H1 (cell line): ENCODE data around the gene LYPD6B. TPM values are rescaled to one million over a fixed set of nuclear protein-coding genes. Genes with fewer than 3 reads are reported as not detected.

ENCODE experiments used
- CTCF ChIA-PET: fragments of 300-600 bp; sonication (Branson Sonifier 250); formaldehyde crosslinking; loops from one replicate; lab custom pipeline; 2021; ENCODE audit not compliant: partially characterized antibody; lab: Charles Lee
- POLR2A ChIA-PET: fragments of 300-600 bp; sonication (Branson Sonifier 250); formaldehyde crosslinking; loops from one replicate; lab custom pipeline; 2021; ENCODE audit warnings: inconsistent platforms; ENCODE audit not compliant: partially characterized antibody; lab: Charles Lee
- DNase-seq, 2 experiments: peaks; one replicate each; pipeline versions ENCODE4 v3.0.0 to v3.0.0-alpha.2; 2010 to 2022; ENCODE audit warnings: low spot score in 2 of 2, low read depth in 1 of 2, mixed read lengths in 1 of 2
- FAIRE-seq: peaks from 2 replicates; lab custom pipeline; 2011; peaks lifted over from hg19 to GRCh38; lab: Jason Lieb, UNC
- H2AFZ ChIP-seq: 2 replicates; pipeline ENCODE4 v1.8.1; 2012; ENCODE audit warnings: low read length, inconsistent platforms
- H2AK5ac ChIP-seq: 2 replicates; pipeline ENCODE4 v1.6.1; 2013; ENCODE audit warnings: low read depth, low read length
- H2BK120ac ChIP-seq: replicated peaks from 2 replicates; pipeline ENCODE3; 2013; ENCODE audit warnings: low read depth, low read length, inconsistent platforms
- H2BK12ac ChIP-seq: 2 replicates; pipeline ENCODE4 v1.6.1; 2013; ENCODE audit warnings: low read depth, low read length
- H2BK15ac ChIP-seq: 2 replicates; pipeline ENCODE4 v1.6.1; 2013; ENCODE audit warnings: low read length
- H2BK20ac ChIP-seq: 2 replicates; pipeline ENCODE4 v1.6.1; 2013; ENCODE audit warnings: low read length
- H2BK5ac ChIP-seq: 2 replicates; pipeline ENCODE4 v1.6.1; 2013; ENCODE audit warnings: low read depth, low read length
- H3K14ac ChIP-seq: 2 replicates; pipeline ENCODE4 v1.6.1; 2013; ENCODE audit warnings: inconsistent platforms; ENCODE audit not compliant: insufficient read length
- H3K18ac ChIP-seq: 2 replicates; pipeline ENCODE4 v1.6.1; 2013; ENCODE audit warnings: low read length; ENCODE audit errors: extremely low read depth
- H3K23ac ChIP-seq: 2 replicates; pipeline ENCODE4 v1.6.1; 2013; ENCODE audit warnings: inconsistent platforms; ENCODE audit not compliant: insufficient read length
- H3K23me2 ChIP-seq: 2 replicates; pipeline ENCODE4 v1.6.1; 2013; ENCODE audit warnings: low read depth, low read length
- H3K27ac ChIP-seq: 2 replicates; pipeline ENCODE4 v1.6.1; 2011; ENCODE audit warnings: low read depth, low read length, inconsistent platforms
- H3K27me3 ChIP-seq, 4 experiments: replicated peaks in 1 of 4; 1 replicate in 1 of 4; 2 replicates in 3 of 4; pipeline versions ENCODE4 v1.6.1 to v1.8.1; 2011 to 2013; ENCODE audit warnings: low read length in 3 of 4, mild to moderate bottlenecking in 3 of 4, inconsistent platforms in 2 of 4, mixed read lengths in 2 of 4, moderate library complexity in 1 of 4; ENCODE audit not compliant: control insufficient read depth in 3 of 4, insufficient read depth in 3 of 4; ENCODE audit errors: extremely low read depth in 1 of 4
- H3K36me3 ChIP-seq, 4 experiments: 2 replicates each; pipeline versions ENCODE4 v1.6.1 to v1.8.1; 2011 to 2013; ENCODE audit warnings: mild to moderate bottlenecking in 4 of 4, low read length in 3 of 4, moderate library complexity in 2 of 4, control low read depth in 1 of 4, inconsistent platforms in 1 of 4; ENCODE audit not compliant: insufficient read depth in 4 of 4, control insufficient read depth in 2 of 4
- H3K4ac ChIP-seq: replicated peaks from 2 replicates; pipeline ENCODE3; 2013; ENCODE audit warnings: low read length, low read depth, mixed read lengths, inconsistent platforms; ENCODE audit not compliant: insufficient read length
- H3K4me1 ChIP-seq, 4 experiments: replicated peaks in 1 of 4; 1 replicate in 1 of 4; 2 replicates in 3 of 4; pipeline versions ENCODE4 v1.6.1 to v1.8.1; 2011 to 2013; ENCODE audit warnings: low read length in 3 of 4, inconsistent platforms in 2 of 4, mixed read lengths in 1 of 4; ENCODE audit not compliant: insufficient read depth in 4 of 4, control insufficient read depth in 3 of 4
- H3K4me2 ChIP-seq, 2 experiments: 2 replicates each; pipeline versions ENCODE4 v1.6.1 to v1.8.1; 2011 to 2013; ENCODE audit warnings: low read depth in 2 of 2, low read length in 2 of 2, control low read depth in 1 of 2, inconsistent platforms in 1 of 2, mild to moderate bottlenecking in 1 of 2; ENCODE audit not compliant: insufficient read depth in 1 of 2
- H3K4me3 ChIP-seq, 4 experiments: fragments of 200-600, 300-600 bp in 1 of 4; sonication (generic), shearing (Covaris generic), sonication (Bioruptor Twin) in 1 of 4; 2 replicates each; pipeline versions ENCODE4 v1.5.1 to v1.8.1; 2011 to 2016; ENCODE audit warnings: low read length in 4 of 4, low read depth in 3 of 4, control low read depth in 2 of 4, inconsistent platforms in 2 of 4, mild to moderate bottlenecking in 2 of 4, mixed read lengths in 1 of 4, moderate library complexity in 1 of 4; ENCODE audit not compliant: insufficient read depth in 2 of 4; ENCODE audit errors: extremely low read depth in 1 of 4
- H3K56ac ChIP-seq: replicated peaks from 2 replicates; pipeline ENCODE3; 2013; ENCODE audit warnings: low read depth, mild to moderate bottlenecking, mixed read lengths, low read length, inconsistent platforms; ENCODE audit not compliant: insufficient read length
- H3K79me1 ChIP-seq: 2 replicates; pipeline ENCODE4 v1.6.1; 2013; ENCODE audit warnings: low read depth, low read length, control low read depth
- H3K79me2 ChIP-seq, 2 experiments: 2 replicates each; pipeline versions ENCODE4 v1.6.1 to v1.8.1; 2012 to 2013; ENCODE audit warnings: low read length in 2 of 2, mild to moderate bottlenecking in 2 of 2, inconsistent platforms in 1 of 2; ENCODE audit not compliant: insufficient read depth in 2 of 2, control insufficient read depth in 1 of 2
- H3K9ac ChIP-seq, 4 experiments: replicated peaks in 1 of 4; 1 replicate in 1 of 4; 2 replicates in 3 of 4; pipeline versions ENCODE4 v1.6.1 to v1.8.1; 2011 to 2013; ENCODE audit warnings: low read depth in 3 of 4, low read length in 3 of 4, control low read depth in 2 of 4, mild to moderate bottlenecking in 2 of 4, moderate library complexity in 2 of 4, inconsistent platforms in 1 of 4; ENCODE audit errors: extremely low read depth in 1 of 4
- H3K9me3 ChIP-seq, 2 experiments: 2 replicates each; pipeline versions ENCODE4 v1.6.1 to v1.8.1; 2012 to 2013; ENCODE audit warnings: mild to moderate bottlenecking in 2 of 2, moderate library complexity in 2 of 2, control low read depth in 1 of 2, inconsistent platforms in 1 of 2, low read depth in 1 of 2, low read length in 1 of 2, mixed read lengths in 1 of 2; ENCODE audit not compliant: insufficient read depth in 2 of 2
- H4K20me1 ChIP-seq, 2 experiments: replicated peaks in 1 of 2; 2 replicates each; pipeline versions ENCODE3 to v1.8.1; 2011 to 2013; ENCODE audit warnings: inconsistent platforms in 2 of 2, low read length in 2 of 2, mild to moderate bottlenecking in 1 of 2; ENCODE audit not compliant: insufficient read depth in 2 of 2, control insufficient read depth in 1 of 2
- H4K5ac ChIP-seq: 2 replicates; pipeline ENCODE4 v1.6.1; 2013; ENCODE audit warnings: low read length, low read depth, mixed read lengths, inconsistent platforms; ENCODE audit not compliant: insufficient read length
- H4K8ac ChIP-seq: 2 replicates; pipeline ENCODE4 v1.8.0; 2013; ENCODE audit warnings: mild to moderate bottlenecking, moderate library complexity, low read length, inconsistent platforms; ENCODE audit not compliant: insufficient read depth; ENCODE audit errors: extremely low read depth
- H4K91ac ChIP-seq: replicated peaks from 2 replicates; pipeline ENCODE3; 2013; ENCODE audit warnings: low read length, mixed read lengths, inconsistent platforms; ENCODE audit not compliant: insufficient read length
- HDAC2 ChIP-seq, 2 experiments: fragments of 300-600 bp in 1 of 2; sonication (generic) in 1 of 2; IDR thresholded peaks; 2 replicates each; pipeline ENCODE4 v1.6.1; 2011 to 2012; ENCODE audit warnings: low read depth in 2 of 2, low read length in 2 of 2, mild to moderate bottlenecking in 2 of 2, moderate library complexity in 2 of 2, borderline replicate concordance in 1 of 2, inconsistent platforms in 1 of 2
- MAX ChIP-seq: IDR thresholded peaks from 2 replicates; pipeline ENCODE4 v1.6.1; 2012; ENCODE audit warnings: inconsistent platforms
- RAD21 ChIP-seq, 2 experiments: IDR thresholded peaks in 1 of 2; conservative IDR thresholded peaks in 1 of 2; 2 replicates each; pipeline ENCODE4 v1.6.1; 2011; ENCODE audit warnings: low read depth in 2 of 2, low read length in 2 of 2, improper control_type of control experiment in 1 of 2, inconsistent platforms in 1 of 2, mild to moderate bottlenecking in 1 of 2, moderate library complexity in 1 of 2
- TBP ChIP-seq: IDR thresholded peaks from 2 replicates; pipeline ENCODE4 v1.6.1; 2011; ENCODE audit warnings: low read depth, low read length, improper control_type of control experiment
- WGBS, 2 experiments: shearing (Covaris generic) in 1 of 2; methylation state at CpG; one replicate each; pipeline versions ENCODE4 v1.1.6 to v1.1.7; 2013 to 2015; ENCODE audit warnings: low lambda C conversion rate in 2 of 2, mixed read lengths in 2 of 2, inconsistent platforms in 1 of 2, low coverage in 1 of 2, missing lambda C conversion rate in 1 of 2; ENCODE audit not compliant: insufficient replicate concordance in 2 of 2, insufficient coverage in 1 of 2, insufficient read length in 1 of 2; ENCODE audit errors: extremely low coverage in 1 of 2, missing lambda C conversion rate in 1 of 2; 5-methylcytosine and 5-hydroxymethylcytosine counted together
- polyA plus RNA-seq, 7 experiments: library from polyadenylated mRNA; depleted of rRNA in 3 of 7; stranded (reverse) in 5 of 7; unstranded in 2 of 7; fragments of >200 nt in 5 of 7; fragments of 200-250 nt in 2 of 7; gene quantifications; 1 replicate in 5 of 7; 2 replicates in 1 of 7; 4 replicates in 1 of 7; pipeline versions ENCODE4 v1.2.1 to v1.2.3, GENCODE V29; 2011 to 2013; ENCODE audit warnings: missing spikeins in 2 of 7, mixed read lengths in 2 of 7
- total RNA-seq: library from RNA; stranded (reverse); fragmentation: NEBNext Ultra II Directional; extraction: Animal tissue kit (Norgen Biotek cat#: 25700); gene quantifications from 2 replicates; pipeline ENCODE4 v1.2.1, GENCODE V29; 2021

The LYPD6B gene
- total and polyA plus RNA-seq, 2 of the 8 experiments (the other 6 are each of a cell fraction or from before 2014, with no cell fraction given): 2.2 to 3.5 TPM

DNA sequence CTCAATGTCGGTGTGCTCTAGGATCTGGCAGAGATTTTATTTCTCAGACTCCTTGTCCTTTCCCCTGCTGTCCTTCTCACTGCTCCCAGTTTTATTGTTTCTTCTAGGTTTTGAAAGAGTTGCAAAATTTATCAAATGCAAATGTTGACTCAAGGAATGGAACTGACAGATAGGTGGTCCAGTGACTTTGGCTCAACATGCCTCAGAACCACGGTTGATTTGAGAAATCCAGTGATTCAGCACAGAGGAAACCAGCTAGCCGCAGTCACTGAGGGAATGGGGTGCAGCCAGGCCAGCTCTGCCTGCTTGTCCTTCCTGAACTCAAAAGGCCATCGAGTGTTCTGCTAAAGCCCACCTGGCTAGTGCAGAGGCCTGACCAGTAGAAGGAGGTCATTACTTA lies 166.2 kb downstream of the LYPD6B start:
- no peaks in the 10 kb centered on the region for H3K79me2 ChIP-seq
- no peak overlapping the region for H2BK20ac ChIP-seq
- H2AFZ ChIP-seq: no peak overlapping the region
- no peaks in the 10 kb centered on the region for H3K79me1 ChIP-seq
- no peaks in the 10 kb centered on the region for H3K23me2 ChIP-seq
- no peak overlapping the region for H3K9ac ChIP-seq
- no peak overlapping the region for H2BK5ac ChIP-seq
- no peak overlapping the region for H4K5ac ChIP-seq
- no peaks in the 10 kb centered on the region for H3K9me3 ChIP-seq
- H3K23ac ChIP-seq: no peak overlapping the region
- H4K8ac ChIP-seq: no peak overlapping the region
- no peaks in the 10 kb centered on the region for H3K4me1 ChIP-seq
- no peaks in the 10 kb centered on the region for H3K36me3 ChIP-seq
- no peak overlapping the region for H2BK120ac ChIP-seq
- POLR2A ChIA-PET: interaction anchor here (1.5 kb wide), 1 partner anchor 10 kb away, joined by 3 read pairs; no protein-coding TSS in a partner anchor
- H3K4me3 ChIP-seq: no peak overlapping the region
- H3K4ac ChIP-seq: no peak overlapping the region
- no peak overlapping the region for H3K56ac ChIP-seq
- no peak overlapping the region for H2BK12ac ChIP-seq
- no peak overlapping the region for H3K27ac ChIP-seq
- H3K27me3 ChIP-seq: no peaks in the 10 kb centered on the region
- no peak overlapping the region for H3K14ac ChIP-seq
- FAIRE-seq: no peak
- H3K18ac ChIP-seq: no peak overlapping the region
- no peak overlapping the region for H4K91ac ChIP-seq
- no peak overlapping the region for H2AK5ac ChIP-seq
- CTCF ChIA-PET: interaction anchor here (0.9 to 1.9 kb wide), 4 partner anchors 12 to 75 kb away, joined by 3 to 6 read pairs (median 4); no protein-coding TSS in a partner anchor
- no peak overlapping the region for H3K4me2 ChIP-seq
- no peak for DNase-seq
- H2BK15ac ChIP-seq: no peak overlapping the region
- no peaks in the 10 kb centered on the region for H4K20me1 ChIP-seq
- 76% methylated on average over 4 of the region's 4 CpGs; no CpG with 5 or more reads in 1 of the 2 experiments for WGBS, 2 experiments
- no peak for TF ChIP-seq TBP
- no peak for TF ChIP-seq HDAC2 (IDR thresholded peaks at IDR 0.05; ENCODE audit: borderline replicate concordance in 1 of 2, low read depth in 2 of 2, low read length in 2 of 2)
- TF ChIP-seq RAD21 (IDR thresholded peaks at IDR 0.05 in 1 of 2, conservative IDR thresholded peaks at IDR 0.05 in 1 of 2; ENCODE audit: low read depth in 2 of 2, low read length in 2 of 2): no peak
- TF ChIP-seq MAX: no peak
